Psoas muscle (tissue), 8 donors: ENCODE measurements around the gene DDI1. TPM values are rescaled to one million over a fixed set of nuclear protein-coding genes. Genes with fewer than 3 reads are reported as not detected.

Source experiments
- ATAC-seq, 4 donors: fragments of 200-7000 bp; cut with Tn5 transposase; one replicate each; pipeline ENCODE4 v1.9.1; 2020; ENCODE audit warnings: moderate library complexity in 3 of 4, mild to moderate bottlenecking in 2 of 4
- DNase-seq, 2 donors: peaks; one replicate each; pipeline ENCODE4 v3.0.0-alpha.2; 2020
- H3K27ac ChIP-seq: fragments of 200-600 bp; one replicate; pipeline ENCODE4 v1.8.0; 2022
- H3K27me3 ChIP-seq, 3 donors: fragments of 200-600 bp in 1 of 3; one replicate each; pipeline versions ENCODE4 v1.6.1 to v1.8.0; 2013 to 2022; ENCODE audit warnings: low read length in 2 of 3, mild to moderate bottlenecking in 2 of 3, moderate library complexity in 1 of 3; ENCODE audit not compliant: insufficient read depth in 3 of 3
- H3K36me3 ChIP-seq, 2 donors: fragments of 200-600 bp in 1 of 2; one replicate each; pipeline versions ENCODE4 v1.6.1 to v1.8.0; 2013 to 2022; ENCODE audit warnings: low read depth in 1 of 2, mild to moderate bottlenecking in 1 of 2, moderate library complexity in 1 of 2; ENCODE audit not compliant: insufficient read depth in 1 of 2
- H3K4me1 ChIP-seq: fragments of 200-600 bp; one replicate; pipeline ENCODE4 v1.8.0; 2022
- H3K4me3 ChIP-seq: fragments of 200-600 bp; one replicate; pipeline ENCODE4 v1.8.0; 2022; ENCODE audit warnings: mild to moderate bottlenecking
- H3K9me3 ChIP-seq: fragments of 200-600 bp; one replicate; pipeline ENCODE4 v1.8.0; 2022
- CTCF ChIP-seq: fragments of 200-600 bp; IDR thresholded peaks from one replicate; pipeline ENCODE4 v1.8.0; 2022; ENCODE audit warnings: antibody characterized with exemption
- WGBS, 3 donors: extraction: QIAGEN DNeasy Blood & Tissue Kit; methylation state at CpG; one replicate each; pipeline versions ENCODE4 v1.1.6 to v1.1.7; 2013; 5-methylcytosine and 5-hydroxymethylcytosine counted together
- intact Hi-C, 2 donors: fragments of 100-400 bp; cut with DNase I; formaldehyde crosslinking; loops; one replicate each; pipeline versions ENCODE4 v1.11.0 to v1.14.2; 2022
- polyA plus RNA-seq, 3 donors: library from polyadenylated mRNA; stranded (reverse); fragments of 200-250 nt; gene quantifications; one replicate each; pipeline ENCODE4 v1.2.3, GENCODE V29; 2013
- total RNA-seq, 4 donors: library from RNA; stranded (reverse); fragmentation: NEBNext Ultra II Directional in 2 of 4; extraction: Animal tissue kit (Norgen Biotek cat#: 25700) in 2 of 4; gene quantifications; one replicate each; pipeline versions ENCODE4 v1.2.1 to v1.2.4, GENCODE V29; 2021 to 2023
- donor health status: healthy with polysubstance abuse.
- donor health status: DM: no; HTN: no; CAD: no; lungs with moderate emphysema.
- donor health status: Bipolar disorder and iron deficiency.
- donor health status: healthy.
- donor health status: DM: yes; HTN: yes; CAD: no.
- donor health status: DM: no; HTN: no; CAD: no.
- donor health status: DM: no; HTN: no; CAD: no.
- donor health status: DM: yes; HTN: yes; CAD: no.

DDI1 gene
- total and polyA plus RNA-seq, 7 donors: not detected

- Histone ChIP-seq H3K4me1 (no peaks in the 10 kb centered on the region), H3K4me3 (no peak overlapping the region), H3K27me3 (no peaks in the 10 kb centered on the region), H3K9me3 (no peaks in the 10 kb centered on the region), H3K27ac (no peak overlapping the region), H3K36me3 (no peaks in the 10 kb centered on the region)
- ATAC-seq: no peak
- TF ChIP-seq CTCF: no peak
- intact Hi-C loops: no loop called here
- no peak for DNase-seq
- WGBS, 3 donors: 76% methylated on average over 2 of the region's 2 CpGs
Observed at GRCh38 chr11:104011044-104011443, 25.4 kb upstream of the DDI1 start.

GRCh38 chr11:104015649-104016415 lies 20.6 kb upstream of the DDI1 start:
- intact Hi-C loops: no loop called here
- Histone ChIP-seq H3K4me1 (no peaks in the 10 kb centered on the region), H3K27ac (no peak overlapping the region), H3K36me3 (no peaks in the 10 kb centered on the region), H3K9me3 (no peaks in the 10 kb centered on the region), H3K27me3 (no peaks in the 10 kb centered on the region), H3K4me3 (no peak overlapping the region)
- TF ChIP-seq CTCF: no peak
- WGBS, 3 donors: 59 to 82% (median 61%) methylated on average over 3 of the region's 3 CpGs
- ATAC-seq: no peak
- DNase-seq: no peak

GRCh38 chr11:104024572-104024971 lies 11.9 kb upstream of the DDI1 start:
- no peaks in the 10 kb centered on the region for H3K27me3 ChIP-seq
- no peak for TF ChIP-seq CTCF
- ATAC-seq (no peak), DNase-seq (no peak)
- no peak overlapping the region for H3K4me3 ChIP-seq
- H3K27ac ChIP-seq: no peak overlapping the region
- intact Hi-C loops: no loop called here
- H3K4me1 ChIP-seq: no peaks in the 10 kb centered on the region
- no peaks in the 10 kb centered on the region for H3K9me3 ChIP-seq
- H3K36me3 ChIP-seq: no peaks in the 10 kb centered on the region
- 90 to 94% (median 93%) methylated on average over 2 of the region's 2 CpGs for whole genome bisulfite sequencing, 3 donors

- Histone ChIP-seq H3K27me3 (no peaks in the 10 kb centered on the region), H3K9me3 (no peaks in the 10 kb centered on the region), H3K36me3 (no peaks in the 10 kb centered on the region), H3K4me1 (no peaks in the 10 kb centered on the region), H3K4me3 (no peak overlapping the region), H3K27ac (no peak overlapping the region)
- intact Hi-C loops: no loop called here
- DNase-seq (no peak), ATAC-seq (no peak)
- 39 to 53% (median 43%) methylated on average over 3 of the region's 3 CpGs for WGBS, 3 donors
- no peak for TF ChIP-seq CTCF
Observed at GRCh38 chr11:104028476-104029263, 7.8 kb upstream of the DDI1 start.
